Stimulated activated CD4-positive, alpha-beta T cell treated with anti-CD3 and anti-CD28 coated beads, Interleukin-2, amount 100 ng/mL, for 48 hours (primary cell): ENCODE measurements around the gene RGS19.
A peak's percentile ranks its signal among the peaks of the same experiment; 100 is the strongest.
"Not testable (repeated sequence)": the region's sequence is repeated elsewhere in the genome, so short reads cannot be mapped to it uniquely, and the experiment has no call there.

Experiments used
- DNase-seq, 2 donors: peaks; one replicate each; pipeline ENCODE4 v3.0.0-alpha.2; 2020

Gene RGS19

GRCh38 chr20:64092258-64093012 lies 13.1 kb upstream of the RGS19 start:
- DNase-seq, result no peak

DNA sequence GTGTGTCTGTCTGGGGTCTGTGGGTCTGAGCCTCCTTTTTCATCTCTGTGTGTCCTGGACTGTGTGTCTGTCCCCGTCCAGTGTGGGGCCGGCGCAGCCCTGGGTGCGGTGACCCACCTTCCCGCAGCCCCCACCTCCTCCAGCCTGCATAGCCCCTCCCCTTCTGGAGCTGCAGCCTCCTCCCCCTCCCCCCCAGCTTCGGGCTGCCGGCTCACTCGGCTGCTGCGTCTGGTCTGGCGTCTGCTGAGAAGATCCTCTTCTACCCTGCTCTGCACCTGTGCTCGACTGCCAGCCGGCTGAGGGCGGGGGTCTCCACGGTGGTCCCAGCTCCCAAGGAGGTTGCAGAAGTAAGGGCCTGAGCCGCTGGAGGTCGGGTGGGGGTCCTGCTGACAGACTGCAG lies 12.5 kb upstream of the RGS19 start:
- no peak for DNase-seq

GRCh38 chr20:64091340-64091739 lies 12.0 kb upstream of the RGS19 start:
- DNase-seq, result no peak

GRCh38 chr20:64090165-64090564 lies 10.8 kb upstream of the RGS19 start:
- no peak for DNase-seq

GRCh38 chr20:64088586-64088985 lies 9.3 kb upstream of the RGS19 start:
- not testable (repeated sequence) for DNase-seq

GRCh38 chr20:64087226-64087825 lies 8.0 kb upstream of the RGS19 start:
- not testable (repeated sequence) for DNase-seq

DNA sequence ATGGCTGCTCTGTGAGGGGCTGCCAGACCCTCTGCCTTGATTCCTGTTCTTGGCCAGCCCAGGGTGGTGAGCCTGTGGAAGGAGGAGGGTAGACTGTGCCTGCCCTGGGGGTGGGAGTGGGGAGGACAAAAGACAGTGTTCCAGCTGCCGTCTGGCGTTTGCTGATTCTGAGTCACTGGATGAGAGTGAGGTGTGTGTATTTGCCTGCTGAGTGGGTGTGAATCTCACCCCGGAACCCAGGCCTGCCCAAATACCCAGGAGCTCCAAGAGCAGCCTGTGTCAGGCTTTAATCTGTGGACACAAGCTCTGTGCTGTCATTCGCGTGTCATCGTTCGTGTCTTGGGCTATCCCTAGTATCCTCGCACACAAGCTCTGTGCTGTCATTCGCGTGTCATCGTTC lies 7.5 kb upstream of the RGS19 start:
- no peak for DNase-seq

- no peak for DNase-seq
These were observed 5.4 kb upstream of the RGS19 start for GRCh38 chr20:64084685-64085152.

DNA sequence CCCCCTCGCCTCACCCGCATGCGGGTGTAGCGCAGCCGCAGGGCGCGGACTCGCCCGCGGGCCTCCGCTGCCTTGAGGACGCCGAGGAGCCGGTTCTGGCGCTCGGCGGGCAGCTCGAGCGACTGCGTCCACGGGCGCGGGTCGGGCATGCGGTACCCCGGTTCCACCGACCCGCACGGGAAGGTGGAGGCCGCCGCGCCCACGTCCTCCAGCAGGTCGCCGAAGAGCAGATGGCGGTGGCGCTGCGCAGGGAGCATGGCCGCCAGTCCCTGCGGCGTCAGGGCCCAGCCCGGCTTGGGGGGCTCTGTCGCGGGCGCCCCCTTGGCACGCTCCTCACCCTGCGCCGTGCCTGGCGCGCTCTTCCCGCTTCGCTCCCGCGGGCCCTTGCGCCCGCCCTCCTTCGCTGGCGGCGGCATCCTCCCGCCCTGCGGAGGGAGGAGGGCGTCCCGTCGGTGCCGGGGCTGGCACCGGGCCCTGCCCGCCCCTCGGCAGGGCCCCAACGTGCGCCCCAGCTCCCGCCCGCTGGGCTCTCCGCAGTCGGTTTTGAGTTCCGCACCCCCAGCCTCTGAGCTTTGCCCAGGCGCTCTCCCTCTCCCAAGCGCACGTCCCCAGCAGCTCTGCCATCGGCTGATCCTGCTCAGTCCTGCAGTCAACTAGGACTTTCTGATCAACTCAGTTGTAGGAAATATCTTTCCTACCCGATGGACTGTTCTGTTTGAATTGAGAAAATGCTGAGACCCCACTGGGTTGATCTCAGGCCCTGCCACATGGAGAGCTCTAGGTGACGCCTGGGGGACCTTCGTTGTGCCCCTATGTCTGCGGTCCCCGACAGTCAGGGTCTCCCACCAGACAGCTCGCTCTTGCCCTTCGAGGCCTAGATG lies 4.7 kb upstream of the RGS19 start, which contains the start of gene LKAAEAR1:
LKAAEAR1 (minus strand) TSS at position 595 of the 881 bp plus-strand sequence; CDS start at position 416, 179 bp downstream.
- DNase-seq, result no peak

GRCh38 chr20:64083378-64083803 lies 4.1 kb upstream of the RGS19 start:
- DNase-seq, result peak; percentile 65 to 72

- DNase-seq, result no peak
These were observed 3.6 kb upstream of the RGS19 start for GRCh38 chr20:64082820-64083377.

GRCh38 chr20:64082126-64082731 lies 2.9 kb upstream of the RGS19 start:
- no peak for DNase-seq

DNA sequence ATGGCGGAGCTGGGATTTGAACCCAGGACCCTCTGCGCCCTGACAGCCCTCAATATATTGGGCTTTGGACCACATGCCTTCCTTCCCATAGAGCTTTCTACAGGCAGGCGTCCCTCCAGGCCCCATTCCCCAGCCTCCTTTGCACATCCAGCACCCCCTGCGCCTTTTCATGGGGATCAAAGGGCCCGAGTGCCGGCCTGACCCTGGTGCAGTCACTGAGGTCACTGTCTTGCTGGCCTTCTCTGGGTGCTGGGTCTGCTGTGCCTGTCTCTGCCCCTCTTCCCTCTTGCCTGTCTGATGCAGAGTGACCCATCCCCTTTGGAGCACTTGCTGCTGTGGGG lies 2.3 kb upstream of the RGS19 start:
- DNase-seq, result no peak

DNA sequence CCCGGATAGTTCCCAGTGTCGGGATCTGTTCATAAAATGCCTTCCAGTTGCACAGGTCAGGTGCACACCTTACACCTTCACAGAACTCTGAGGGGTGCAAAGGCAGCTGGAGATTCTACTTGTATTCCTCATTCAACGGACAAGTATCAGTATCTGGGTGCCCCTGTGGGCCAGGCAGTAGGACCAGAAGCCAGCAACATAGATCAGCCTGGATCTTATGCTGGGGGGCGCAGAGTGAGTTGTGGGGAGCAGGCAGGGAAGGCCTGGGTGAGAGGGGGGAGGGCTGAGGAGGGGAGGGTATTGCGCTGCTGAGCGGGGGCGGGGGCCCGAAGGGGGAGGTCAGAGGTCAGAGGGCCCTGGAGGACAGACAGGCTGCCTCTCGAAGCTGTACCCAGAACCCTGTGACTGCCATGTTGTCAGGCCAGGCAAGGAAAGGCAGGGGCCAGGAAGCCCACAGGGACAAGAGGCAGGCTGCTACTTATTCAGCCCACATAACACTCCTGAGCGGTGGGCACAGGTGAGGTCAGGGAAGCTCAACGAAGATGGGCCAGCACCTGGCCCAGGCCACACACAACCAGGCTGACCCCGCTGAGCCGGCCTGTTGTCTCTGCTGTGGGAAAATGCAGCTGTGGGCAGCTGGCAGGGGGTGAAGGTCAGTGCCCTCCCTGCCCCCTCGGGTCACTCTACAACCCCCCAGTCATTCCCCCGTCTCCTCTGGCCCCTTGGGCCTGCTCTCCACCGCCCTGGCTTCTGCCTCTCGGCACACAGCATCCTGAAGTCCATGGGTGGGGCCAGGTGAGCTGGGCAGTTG lies 1.7 kb upstream of the RGS19 start:
- DNase-seq, result no peak

- DNase-seq, result no peak
These were observed 895 bp upstream of the RGS19 start, which contains the start of gene OPRL1 for GRCh38 chr20:64080013-64080812. OPRL1 (plus strand) TSS chr20:64080082; CDS start chr20:64092721, 12,639 bp downstream.

- DNase-seq, result no peak
These were observed 415 bp downstream of the RGS19 start for GRCh38 chr20:64078934-64079272.

- DNase-seq, result no peak
These were observed 1.3 kb downstream of the RGS19 start for GRCh38 chr20:64077876-64078551.

DNA sequence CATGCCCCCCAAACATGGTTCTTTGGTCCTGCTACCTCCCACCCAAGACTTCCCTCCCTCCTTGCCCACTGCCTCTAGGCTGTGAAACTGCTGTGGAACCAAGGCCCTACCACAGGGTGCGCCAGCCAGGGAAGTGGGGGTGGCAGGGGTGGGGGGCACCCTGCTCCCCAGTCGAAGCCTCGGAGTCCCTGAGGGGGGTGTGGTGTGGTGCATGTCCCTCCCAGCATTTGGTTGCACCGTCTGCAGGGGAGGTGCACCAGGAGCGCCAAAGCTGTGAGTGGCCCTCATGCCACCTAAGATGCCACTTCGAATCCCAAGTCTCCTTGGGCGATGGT lies 1.8 kb downstream of the RGS19 start:
- no peak for DNase-seq

- DNase-seq, result no peak
These were observed 2.2 kb downstream of the RGS19 start for GRCh38 chr20:64077094-64077493.
